Endothelial cell of umbilical vein (primary cell): ENCODE data around the gene SLC23A2. TPM values are rescaled to one million over a fixed set of nuclear protein-coding genes. Genes with fewer than 3 reads are reported as not detected.

Experiments
- BruUV-seq: library from RNA; stranded (reverse); fragments of 400-500 nt; replicated peaks from 2 replicates; lab custom pipeline; 2021; lab: Mats Ljungman, UMichigan
- CTCF ChIA-PET: fragments of 300-600, 350-600 bp; sonication (Branson Sonifier 250); formaldehyde crosslinking; loops from one replicate; lab custom pipeline; 2021; ENCODE audit warnings: antibody characterized with exemption, inconsistent platforms; lab: Charles Lee
- POLR2A ChIA-PET: fragments of 300-600, 350-600 bp; sonication (Branson Sonifier 250); formaldehyde crosslinking; loops from one replicate; lab custom pipeline; 2021; ENCODE audit warnings: antibody characterized with exemption, inconsistent platforms; lab: Charles Lee
- DNase-seq: peaks from one replicate; pipeline ENCODE4 v3.0.0-alpha.2; 2011; ENCODE audit warnings: low read depth, low spot score
- FAIRE-seq: peaks from 2 replicates; lab custom pipeline; 2011; peaks lifted over from hg19 to GRCh38; lab: Jason Lieb, UNC
- H2AFZ ChIP-seq: 2 replicates; pipeline ENCODE4 v1.6.0; 2012; ENCODE audit warnings: low read depth, low read length, control low read depth, inconsistent platforms
- H3K27ac ChIP-seq: 2 replicates; pipeline ENCODE4 v1.5.1; 2011; ENCODE audit warnings: low read depth, mild to moderate bottlenecking, control low read depth, low read length, moderate library complexity; ENCODE audit not compliant: insufficient read depth
- H3K27me3 ChIP-seq, 2 experiments: 2 replicates each; pipeline versions ENCODE4 v1.6.0 to v1.6.1; 2011; ENCODE audit warnings: low read length in 2 of 2, mixed read lengths in 1 of 2; ENCODE audit not compliant: control insufficient read depth in 2 of 2, insufficient read depth in 2 of 2
- H3K36me3 ChIP-seq, 2 experiments: 2 replicates in 1 of 2; 3 replicates in 1 of 2; pipeline ENCODE4 v1.5.1; 2011; ENCODE audit warnings: low read length in 2 of 2, mild to moderate bottlenecking in 1 of 2, moderate library complexity in 1 of 2; ENCODE audit not compliant: control insufficient read depth in 2 of 2, insufficient read depth in 2 of 2; ENCODE audit errors: extremely low read depth in 1 of 2
- H3K4me1 ChIP-seq: 3 replicates; pipeline ENCODE4 v1.5.1; 2011; ENCODE audit warnings: mild to moderate bottlenecking, low read length; ENCODE audit not compliant: control insufficient read depth, insufficient read depth; ENCODE audit errors: extremely low read depth
- H3K4me2 ChIP-seq: 2 replicates; pipeline ENCODE4 v1.6.1; 2011; ENCODE audit warnings: low read length, control low read depth, mixed read lengths; ENCODE audit not compliant: insufficient read depth
- H3K4me3 ChIP-seq, 3 experiments: fragments of 200-600 bp in 1 of 3; sonication (generic), shearing (Covaris generic) in 1 of 3; replicated peaks in 1 of 3; 2 replicates each; pipeline ENCODE4 v1.5.1; 2011 to 2016; ENCODE audit warnings: control low read depth in 3 of 3, low read length in 3 of 3, mild to moderate bottlenecking in 2 of 3, inconsistent platforms in 1 of 3, low read depth in 1 of 3, moderate library complexity in 1 of 3; ENCODE audit not compliant: insufficient read depth in 1 of 3
- H3K79me2 ChIP-seq: 2 replicates; pipeline ENCODE4 v1.6.0; 2012; ENCODE audit warnings: low read length, inconsistent platforms; ENCODE audit not compliant: control insufficient read depth, insufficient read depth
- H3K9ac ChIP-seq: replicated peaks from 2 replicates; pipeline ENCODE3; 2011; ENCODE audit warnings: low read length, control low read depth; ENCODE audit not compliant: insufficient read depth; ENCODE audit errors: extremely low read depth
- H3K9me1 ChIP-seq: replicated peaks from 3 replicates; pipeline ENCODE4 v1.6.0; 2011; ENCODE audit warnings: mild to moderate bottlenecking, low read length; ENCODE audit not compliant: control insufficient read depth, insufficient read depth; ENCODE audit errors: extremely low read depth
- H3K9me3 ChIP-seq: replicated peaks from 2 replicates; pipeline ENCODE4 v1.5.1; 2012; ENCODE audit warnings: low read length, inconsistent platforms; ENCODE audit not compliant: control insufficient read depth, insufficient read depth
- H4K20me1 ChIP-seq: replicated peaks from 2 replicates; pipeline ENCODE3; 2011; ENCODE audit warnings: mild to moderate bottlenecking, low read length; ENCODE audit not compliant: control insufficient read depth, insufficient read depth; ENCODE audit errors: extremely low read depth
- CTCF ChIP-seq, 2 donors: IDR thresholded peaks; 1 replicate in 1 of 2; 2 replicates in 1 of 2; pipeline ENCODE4 v1.5.1; 2011; ENCODE audit warnings: low read length in 2 of 2, mild to moderate bottlenecking in 2 of 2, moderate library complexity in 2 of 2, control low read depth in 1 of 2, inconsistent platforms in 1 of 2, low read depth in 1 of 2; ENCODE audit not compliant: insufficient read depth in 1 of 2; ENCODE audit errors: extremely low read depth in 1 of 2
- EZH2 ChIP-seq: IDR thresholded peaks from 2 replicates; pipeline ENCODE4 v1.6.1; 2012; ENCODE audit warnings: borderline replicate concordance, low read depth, mild to moderate bottlenecking, moderate library complexity, low read length, inconsistent platforms; ENCODE audit not compliant: severe bottlenecking
- FOS ChIP-seq: IDR thresholded peaks from 2 replicates; pipeline ENCODE4 v1.6.1; 2011; ENCODE audit warnings: mild to moderate bottlenecking, low read length, moderate library complexity, borderline replicate concordance; ENCODE audit not compliant: insufficient read depth
- GATA2 ChIP-seq: IDR thresholded peaks from 2 replicates; pipeline ENCODE4 v1.7.0; 2011; ENCODE audit warnings: low read depth, mild to moderate bottlenecking, moderate library complexity, mixed read lengths, low read length; ENCODE audit not compliant: insufficient read length, insufficient read depth
- JUN ChIP-seq: IDR thresholded peaks from 2 replicates; pipeline ENCODE4 v1.6.1; 2011; ENCODE audit warnings: borderline replicate concordance, low read depth; ENCODE audit not compliant: insufficient read length, insufficient read depth
- MAX ChIP-seq: IDR thresholded peaks from 2 replicates; pipeline ENCODE4 v1.6.1; 2011; ENCODE audit not compliant: insufficient read depth, insufficient read length
- MYC ChIP-seq: IDR thresholded peaks from one replicate; pipeline ENCODE4 v1.6.1; 2011; ENCODE audit warnings: mild to moderate bottlenecking, low read depth, low read length
- POLR2A ChIP-seq: IDR thresholded peaks from 2 replicates; pipeline ENCODE4 v1.6.1; 2012; ENCODE audit warnings: low read depth, mild to moderate bottlenecking, control low read depth, low read length
- POLR2AphosphoS5 ChIP-seq: IDR thresholded peaks from 2 replicates; pipeline ENCODE4 v1.6.1; 2012; ENCODE audit warnings: low read depth, mild to moderate bottlenecking, control low read depth, low read length, moderate library complexity; ENCODE audit not compliant: insufficient read depth
- dilution Hi-C: fragments of 300-500 bp; cut with MboI; formaldehyde crosslinking; loops from one replicate; pipeline ENCODE4 v1.15.0; 2019; ENCODE audit warnings: low sequenced_read_pairs; ENCODE audit not compliant: extremely low pct_ligation_motif_present
- intact Hi-C: fragments of 100-400 bp; cut with micrococcal nuclease; formaldehyde crosslinking; loops from one replicate; pipeline ENCODE4 v1.10.0; 2022
- polyA plus RNA-seq, 4 experiments: library from polyadenylated mRNA; depleted of rRNA in 3 of 4; stranded (reverse) in 3 of 4; unstranded in 1 of 4; fragments of >200 nt; gene quantifications; 2 replicates each; pipeline versions ENCODE4 v1.2.1 to v1.2.3, GENCODE V29; 2011 to 2012; ENCODE audit warnings: missing spikeins in 1 of 4
- total RNA-seq: library from RNA; stranded (reverse); gene quantifications from 2 replicates; pipeline ENCODE4 v1.2.3, GENCODE V29; 2021

SLC23A2 gene
- total and polyA plus RNA-seq, 2 donors (not counting 3 experiments of a cell fraction or from before 2014, with no cell fraction given) = 24.4 to 24.5 TPM

- no peak for FAIRE-seq
- ChIA-PET CTCF (interaction anchor here (1.4 kb wide), 1 partner anchor 18 kb away, joined by 3 read pairs; no protein-coding TSS in a partner anchor), POLR2A (no interaction called here)
- Histone ChIP-seq H3K9me3 (no peaks in the 10 kb centered on the region), H4K20me1 (no peaks in the 10 kb centered on the region), H3K79me2 (no peaks in the 10 kb centered on the region), H3K9ac (no peak overlapping the region), H3K36me3 (peaks cover 0 to 22% of the 10 kb centered on the region in 2 experiments), H3K4me2 (no peak overlapping the region), H3K27me3 (no peaks in the 10 kb centered on the region), H2AFZ (no peak overlapping the region), H3K9me1 (no peaks in the 10 kb centered on the region), H3K4me3 (no peak overlapping the region), H3K27ac (no peak overlapping the region), H3K4me1 (no peaks in the 10 kb centered on the region)
- TF ChIP-seq POLR2AphosphoS5 (no peak), CTCF (IDR thresholded peaks at IDR 0.05; ENCODE audit: extremely low read depth in 1 of 2, insufficient read depth in 1 of 2, low read depth in 1 of 2, low read length in 2 of 2) (no peak), GATA2 (no peak), JUN (no peak), MYC (no peak), FOS (no peak), MAX (no peak), EZH2 (no peak), POLR2A (no peak)
- dilution Hi-C loops (no loop called here), intact Hi-C loops (no loop called here)
- DNase-seq = no peak
- BruUV-seq = no TSS peak
Observed at GRCh38 chr20:4858000-4858399, 143.3 kb downstream of the SLC23A2 start.
